NCI-H2171 treated with DMSO at 0.1 percent for 48 hours (cell line): ENCODE measurements around the gene SYNRG.
A peak's percentile ranks its signal among the peaks of the same experiment; 100 is the strongest.
"Not testable (repeated sequence)": the region's sequence is repeated elsewhere in the genome, so short reads cannot be mapped to it uniquely, and the experiment has no call there.

Experiments
- DNase-seq: peaks from one replicate; lab custom pipeline; 2025; lab: John Stamatoyannopoulos, UW

The SYNRG gene, protein sequence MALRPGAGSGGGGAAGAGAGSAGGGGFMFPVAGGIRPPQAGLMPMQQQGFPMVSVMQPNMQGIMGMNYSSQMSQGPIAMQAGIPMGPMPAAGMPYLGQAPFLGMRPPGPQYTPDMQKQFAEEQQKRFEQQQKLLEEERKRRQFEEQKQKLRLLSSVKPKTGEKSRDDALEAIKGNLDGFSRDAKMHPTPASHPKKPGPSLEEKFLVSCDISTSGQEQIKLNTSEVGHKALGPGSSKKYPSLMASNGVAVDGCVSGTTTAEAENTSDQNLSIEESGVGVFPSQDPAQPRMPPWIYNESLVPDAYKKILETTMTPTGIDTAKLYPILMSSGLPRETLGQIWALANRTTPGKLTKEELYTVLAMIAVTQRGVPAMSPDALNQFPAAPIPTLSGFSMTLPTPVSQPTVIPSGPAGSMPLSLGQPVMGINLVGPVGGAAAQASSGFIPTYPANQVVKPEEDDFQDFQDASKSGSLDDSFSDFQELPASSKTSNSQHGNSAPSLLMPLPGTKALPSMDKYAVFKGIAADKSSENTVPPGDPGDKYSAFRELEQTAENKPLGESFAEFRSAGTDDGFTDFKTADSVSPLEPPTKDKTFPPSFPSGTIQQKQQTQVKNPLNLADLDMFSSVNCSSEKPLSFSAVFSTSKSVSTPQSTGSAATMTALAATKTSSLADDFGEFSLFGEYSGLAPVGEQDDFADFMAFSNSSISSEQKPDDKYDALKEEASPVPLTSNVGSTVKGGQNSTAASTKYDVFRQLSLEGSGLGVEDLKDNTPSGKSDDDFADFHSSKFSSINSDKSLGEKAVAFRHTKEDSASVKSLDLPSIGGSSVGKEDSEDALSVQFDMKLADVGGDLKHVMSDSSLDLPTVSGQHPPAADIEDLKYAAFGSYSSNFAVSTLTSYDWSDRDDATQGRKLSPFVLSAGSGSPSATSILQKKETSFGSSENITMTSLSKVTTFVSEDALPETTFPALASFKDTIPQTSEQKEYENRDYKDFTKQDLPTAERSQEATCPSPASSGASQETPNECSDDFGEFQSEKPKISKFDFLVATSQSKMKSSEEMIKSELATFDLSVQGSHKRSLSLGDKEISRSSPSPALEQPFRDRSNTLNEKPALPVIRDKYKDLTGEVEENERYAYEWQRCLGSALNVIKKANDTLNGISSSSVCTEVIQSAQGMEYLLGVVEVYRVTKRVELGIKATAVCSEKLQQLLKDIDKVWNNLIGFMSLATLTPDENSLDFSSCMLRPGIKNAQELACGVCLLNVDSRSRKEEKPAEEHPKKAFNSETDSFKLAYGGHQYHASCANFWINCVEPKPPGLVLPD (N-terminal part only)

DNA sequence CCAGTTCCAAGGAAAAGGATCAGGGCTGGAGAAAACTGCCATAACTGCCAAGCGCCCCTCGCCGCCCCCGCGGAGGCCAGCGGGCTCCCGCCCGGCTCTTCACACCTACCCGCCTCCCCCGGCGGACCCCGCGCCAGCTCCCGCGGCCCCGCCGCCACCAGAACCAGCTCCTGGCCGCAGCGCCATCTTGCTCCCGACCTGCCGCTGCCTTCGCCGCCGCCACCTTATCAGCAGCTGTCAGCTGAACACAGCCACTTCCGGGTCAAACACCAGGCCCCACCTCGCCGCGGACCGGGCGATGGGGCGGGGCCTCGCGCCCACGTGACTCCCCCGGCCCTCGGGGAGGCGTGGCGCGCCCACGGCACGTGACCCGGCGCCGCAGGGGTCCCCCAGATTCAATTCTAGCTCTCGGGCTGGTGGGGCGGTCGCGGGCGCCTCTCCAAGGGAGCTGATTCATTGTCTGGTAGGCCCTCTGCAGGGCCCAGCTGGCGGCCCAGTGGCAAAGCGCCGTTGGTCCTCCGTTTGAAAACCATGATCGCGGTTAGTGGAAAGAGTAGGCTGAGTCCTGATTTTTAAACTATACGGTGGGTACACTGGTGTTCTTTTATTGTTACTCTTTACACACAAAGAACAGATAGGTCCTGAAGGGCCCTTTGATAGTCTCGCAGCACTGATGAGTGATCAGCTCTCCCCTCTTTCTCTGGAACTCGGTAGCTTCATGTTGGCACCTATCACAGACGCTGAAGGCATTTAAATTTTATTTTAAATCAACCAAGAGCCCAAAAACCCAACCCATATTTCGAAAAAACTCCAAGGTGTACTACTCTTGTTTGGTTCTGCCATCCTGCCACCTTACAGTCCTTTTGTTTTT lies at the start of gene SYNRG:
SYNRG (minus strand) TSS at position 249 of the 871 bp plus-strand sequence; CDS start at position 186, 63 bp downstream.
- peak; percentile 95 for DNase-seq

DNA sequence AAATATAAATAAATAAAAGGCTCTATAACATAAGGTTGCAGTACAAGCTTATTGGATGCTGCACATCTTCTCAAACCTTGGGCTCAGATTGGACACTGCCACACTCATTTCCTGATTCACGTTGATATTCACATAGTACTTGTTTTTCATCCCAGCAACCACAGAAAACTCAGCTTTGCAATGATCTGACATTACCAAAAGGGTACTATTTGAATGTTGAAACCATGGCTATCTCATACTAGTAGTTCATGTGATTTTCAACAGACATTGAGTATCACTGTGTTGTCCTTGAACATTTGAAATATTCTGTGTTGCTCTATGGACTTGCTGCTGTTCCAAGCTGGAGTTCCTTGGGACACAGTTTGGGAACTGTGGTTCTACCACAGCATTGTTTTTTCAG lies 48.0 kb upstream of the SYNRG start:
- DNase-seq = no peak

DNA sequence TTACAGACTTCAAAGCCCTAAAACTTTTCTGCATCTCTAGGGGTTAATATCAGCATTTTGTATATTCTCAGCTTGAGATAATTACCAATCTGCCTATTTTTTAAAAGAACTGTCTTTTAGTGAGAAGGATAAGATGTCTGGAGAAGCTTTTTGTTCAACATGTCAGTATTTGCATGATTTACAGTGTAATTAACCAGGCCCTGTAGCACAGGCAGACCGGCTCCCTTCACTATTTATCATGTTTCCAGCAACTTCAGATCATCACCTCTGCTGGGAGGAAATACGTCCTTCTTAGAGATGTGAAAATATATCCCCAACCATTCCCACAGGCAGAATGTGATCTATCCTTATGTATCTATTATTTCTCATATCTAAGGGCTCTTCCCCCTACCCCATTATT lies 42.6 kb upstream of the SYNRG start:
- DNase-seq = no peak

- DNase-seq = no peak
Measured at GRCh38 chr17:37650419-37651003, 41.3 kb upstream of the SYNRG start.

DNA sequence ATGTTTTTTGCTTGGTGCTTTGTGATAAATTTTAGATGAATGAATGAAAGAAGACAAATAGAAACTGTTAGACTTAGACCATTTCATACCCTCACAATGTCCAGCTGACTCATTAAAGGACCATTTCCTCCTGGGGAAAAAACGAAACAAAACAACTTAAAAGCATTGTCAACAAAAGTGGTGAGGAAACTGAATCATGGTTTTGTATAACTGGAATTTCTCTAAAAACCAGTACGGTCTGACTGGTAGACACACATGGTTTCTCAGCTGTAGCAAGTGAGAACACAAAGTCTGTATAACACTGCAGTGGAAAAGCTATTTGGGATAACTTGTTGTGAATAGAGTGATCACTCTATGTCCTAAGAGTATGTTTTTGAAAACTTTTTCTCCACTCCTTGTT lies 39.3 kb upstream of the SYNRG start:
- DNase-seq = no peak

GRCh38 chr17:37647856-37648255 lies 38.6 kb upstream of the SYNRG start:
- DNase-seq = no peak

DNA sequence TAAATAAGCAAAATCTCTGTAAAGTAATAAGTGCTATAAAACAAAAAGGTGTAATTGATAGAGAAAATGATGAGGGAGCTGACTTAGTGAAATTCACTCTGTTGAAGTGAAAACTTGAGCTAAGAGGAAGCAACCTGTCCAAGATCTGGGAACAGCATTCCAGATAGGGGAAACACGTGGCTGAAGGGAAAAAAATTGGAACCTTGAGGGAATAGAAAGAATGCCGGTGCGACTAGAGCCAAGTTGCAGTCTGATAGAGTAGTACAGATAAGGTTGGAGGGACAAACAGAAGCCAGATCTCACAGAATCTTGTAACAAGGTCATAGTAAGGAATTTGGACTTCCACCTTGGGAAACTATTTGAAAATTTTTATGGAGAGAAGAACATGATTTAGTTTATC lies 34.7 kb upstream of the SYNRG start:
- peak; percentile 52 for DNase-seq

DNA sequence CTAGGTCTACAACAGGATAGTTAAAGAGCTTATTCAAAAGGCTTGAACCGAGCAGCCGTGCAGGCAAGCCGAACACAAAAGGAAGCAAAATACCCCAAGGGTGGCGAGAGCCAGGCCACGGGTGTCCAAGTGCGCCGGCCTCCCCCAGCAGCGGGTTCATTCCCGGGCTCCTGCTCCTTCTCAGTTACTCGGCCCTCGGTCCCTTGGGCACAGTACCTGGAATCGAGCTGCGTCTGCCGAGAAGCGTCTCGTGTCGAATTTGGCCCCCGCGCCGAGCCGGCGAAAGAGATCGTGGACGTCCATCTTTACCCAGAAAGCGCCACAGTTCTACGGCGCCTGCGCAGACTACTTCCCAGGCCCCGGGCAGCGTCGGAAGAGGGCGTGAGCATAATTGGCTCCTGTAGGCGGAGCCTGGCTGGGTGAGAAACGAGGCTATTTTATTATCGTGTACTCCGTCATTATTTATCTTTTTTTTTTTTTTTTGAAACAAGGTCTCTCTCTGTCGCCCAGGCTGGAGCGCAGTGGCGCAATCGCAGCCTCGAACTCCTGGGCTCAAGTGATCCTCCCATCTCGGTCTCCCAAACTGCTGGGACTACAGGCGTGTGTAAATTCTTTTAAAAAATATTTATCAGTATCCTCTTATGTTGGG lies 34.0 kb upstream of the SYNRG start, which contains the start of gene DDX52:
DDX52 (minus strand) TSS at position 329 of the 649 bp plus-strand sequence; CDS start at position 303, 26 bp downstream.
- peak; percentile 97 for DNase-seq

GRCh38 chr17:37642681-37643080 lies 33.5 kb upstream of the SYNRG start:
- DNase-seq = peak; percentile 17

DNA sequence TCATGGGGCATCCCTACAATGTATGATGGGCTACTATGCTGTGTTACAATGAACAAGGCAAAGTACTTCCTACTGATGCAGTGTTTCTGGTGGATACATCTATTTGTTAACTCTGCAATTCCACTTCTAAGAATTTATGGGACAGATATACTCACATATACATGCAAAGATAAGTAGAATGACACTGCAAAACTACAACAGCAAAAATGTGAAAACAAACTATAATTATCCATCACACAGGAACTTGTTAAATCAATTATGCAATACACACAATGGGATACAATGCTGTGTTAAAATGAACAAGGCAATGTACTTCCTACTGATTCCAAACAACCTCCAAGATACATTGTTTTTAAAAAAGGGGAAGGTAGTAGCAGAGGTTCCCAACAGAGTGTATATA lies 30.8 kb upstream of the SYNRG start:
- DNase-seq = no peak

GRCh38 chr17:37637956-37638355 lies 28.7 kb upstream of the SYNRG start:
- DNase-seq = no peak

- DNase-seq = not testable (repeated sequence)
Measured at GRCh38 chr17:37616430-37616829, 7.2 kb upstream of the SYNRG start.

- no peak for DNase-seq
Measured at GRCh38 chr17:37614823-37615222, 5.6 kb upstream of the SYNRG start.

DNA sequence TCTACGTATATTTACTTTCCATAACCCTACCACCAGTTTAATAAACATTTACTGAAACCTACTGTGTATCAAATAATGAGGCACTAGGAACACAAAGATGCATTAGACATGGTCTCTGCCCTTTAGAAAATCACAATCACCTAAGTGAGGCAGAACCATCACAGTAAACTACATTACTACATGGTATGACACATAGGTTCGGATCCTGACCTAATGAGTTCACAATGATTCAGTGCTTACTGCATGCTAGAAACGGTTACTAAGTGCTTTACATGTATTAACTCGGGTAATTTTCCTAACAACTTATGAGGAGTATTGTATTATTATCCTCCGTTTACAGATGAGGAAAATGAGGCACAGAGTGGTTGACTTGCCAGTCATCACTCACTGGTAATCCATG lies 5.2 kb upstream of the SYNRG start:
- no peak for DNase-seq

GRCh38 chr17:37610971-37611370 lies 1.8 kb upstream of the SYNRG start:
- no peak for DNase-seq

DNA sequence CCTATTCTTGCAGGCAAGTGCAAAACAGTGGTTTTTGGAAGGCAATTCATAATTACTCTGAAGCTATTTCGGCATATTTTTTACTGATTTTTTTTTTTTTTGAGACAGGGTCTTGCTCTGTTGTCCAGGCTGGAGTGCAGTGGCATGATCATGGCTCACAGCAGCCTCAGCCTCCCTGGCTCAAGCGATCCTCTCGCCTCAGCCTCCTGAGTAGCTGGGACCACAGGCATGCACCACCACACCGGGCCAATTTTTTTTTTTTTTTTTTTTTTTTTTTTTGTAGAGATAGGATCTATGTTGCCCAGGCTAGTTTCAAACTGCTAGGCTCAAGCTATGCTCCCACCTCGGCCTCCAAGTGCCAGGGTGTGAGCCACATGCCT lies 813 bp upstream of the SYNRG start:
- DNase-seq = not testable (repeated sequence)

- DNase-seq = peak; percentile 65
Measured at GRCh38 chr17:37608351-37609169, 658 bp downstream of the SYNRG start.

- DNase-seq = no peak
Measured at GRCh38 chr17:37607637-37608331, 1.4 kb downstream of the SYNRG start.
